Central memory CD4-positive, alpha-beta T cell (primary cell): ENCODE measurements around the gene PAPPA.

Source experiments
- DNase-seq: peaks from one replicate; pipeline ENCODE4 v3.0.0; 2022

PAPPA gene

GRCh38 chr9:116233160-116233530 is 79.6 kb downstream of the PAPPA start:
- no peak for DNase-seq

- DNase-seq: no peak
Measured at GRCh38 chr9:116234081-116234480, 80.5 kb downstream of the PAPPA start.

GRCh38 chr9:116236979-116237378 is 83.4 kb downstream of the PAPPA start:
- no peak for DNase-seq

GRCh38 chr9:116237456-116237855 is 83.9 kb downstream of the PAPPA start:
- no peak for DNase-seq

GRCh38 chr9:116238225-116238624 is 84.6 kb downstream of the PAPPA start:
- no peak for DNase-seq

GRCh38 chr9:116238776-116239340 is 85.3 kb downstream of the PAPPA start:
- DNase-seq: no peak

GRCh38 chr9:116243708-116244107 is 90.1 kb downstream of the PAPPA start:
- DNase-seq: no peak

- no peak for DNase-seq
Measured at GRCh38 chr9:116247284-116247683, 93.7 kb downstream of the PAPPA start.

- DNase-seq: no peak
Measured at GRCh38 chr9:116247791-116248374, 94.3 kb downstream of the PAPPA start.

- DNase-seq: no peak
Measured at GRCh38 chr9:116250891-116251290, 97.3 kb downstream of the PAPPA start.

- no peak for DNase-seq
Measured at GRCh38 chr9:116251366-116251765, 97.8 kb downstream of the PAPPA start.

- DNase-seq: no peak
Measured at GRCh38 chr9:116260531-116260930, 106.9 kb downstream of the PAPPA start.

- DNase-seq: no peak
Measured at GRCh38 chr9:116262448-116262847, 108.9 kb downstream of the PAPPA start.

- DNase-seq: no peak
Measured at GRCh38 chr9:116264361-116264760, 110.8 kb downstream of the PAPPA start.

GRCh38 chr9:116267021-116267420 is 113.4 kb downstream of the PAPPA start:
- DNase-seq: no peak

GRCh38 chr9:116269250-116269649 is 115.7 kb downstream of the PAPPA start:
- DNase-seq: no peak

GRCh38 chr9:116270546-116270945 is 117.0 kb downstream of the PAPPA start:
- DNase-seq: no peak

GRCh38 chr9:116271340-116271739 is 117.7 kb downstream of the PAPPA start:
- DNase-seq: no peak

GRCh38 chr9:116271991-116272390 is 118.4 kb downstream of the PAPPA start:
- DNase-seq: no peak

GRCh38 chr9:116274293-116274692 is 120.7 kb downstream of the PAPPA start:
- no peak for DNase-seq

- DNase-seq: no peak
Measured at GRCh38 chr9:116275418-116276195, 122.0 kb downstream of the PAPPA start.

GRCh38 chr9:116276196-116276493 is 122.6 kb downstream of the PAPPA start:
- DNase-seq: no peak

GRCh38 chr9:116276651-116277121 is 123.1 kb downstream of the PAPPA start:
- DNase-seq: no peak

- no peak for DNase-seq
Measured at GRCh38 chr9:116278326-116278725, 124.7 kb downstream of the PAPPA start.
